K562 (cell line): ENCODE results near the gene IGIP. TPM values are rescaled to one million over a fixed set of nuclear protein-coding genes. Genes with fewer than 3 reads are reported as not detected.

Experiments
- ATAC-seq: fragments of 200-7000 bp; cut with Tn5 transposase; 3 replicates; pipeline ENCODE4 v1.9.1; 2020; ENCODE audit warnings: moderate library complexity
- BruUV-seq: library from RNA; stranded (reverse); fragments of 400-500 nt; replicated peaks from 2 replicates; lab custom pipeline; 2021; lab: Mats Ljungman, UMichigan
- CTCF ChIA-PET: fragments of 300-600 bp; formaldehyde crosslinking; extraction: SDS; loops from one replicate; lab custom pipeline; 2021; ENCODE audit warnings: low intra/inter-chr PET ratio; lab: Yijun Ruan, JAX
- POLR2A ChIA-PET: fragments of 300-600, 350-650 bp; sonication (Branson Sonifier 250); formaldehyde crosslinking; extraction: SDS; loops from one replicate; lab custom pipeline; 2021; ENCODE audit warnings: antibody characterized with exemption, inconsistent platforms; lab: Yijun Ruan, JAX
- DNase-seq, 4 experiments: peaks; one replicate each; pipeline versions ENCODE4 v3.0.0 to v3.0.0-alpha.2; 2011 to 2018; ENCODE audit warnings: low spot score in 3 of 4, mixed read lengths in 3 of 4; ENCODE audit errors: extremely low read depth in 1 of 4
- FAIRE-seq: peaks from 2 replicates; lab custom pipeline; 2011; peaks lifted over from hg19 to GRCh38; lab: Jason Lieb, UNC
- H2AFZ ChIP-seq: 2 replicates; pipeline ENCODE4 v1.6.0; 2011; ENCODE audit warnings: low read depth, low read length, control low read depth, inconsistent platforms
- H3K27ac ChIP-seq: fragments of 200-600 bp; 3 replicates; pipeline ENCODE4 v1.8.0; 2011; ENCODE audit warnings: low read depth, mild to moderate bottlenecking, control low read depth, inconsistent platforms, low read length, moderate library complexity, mixed read lengths; ENCODE audit errors: extremely low read depth
- H3K27me3 ChIP-seq, 2 experiments: fragments of 300-600 bp in 1 of 2; 2 replicates in 1 of 2; 3 replicates in 1 of 2; pipeline versions ENCODE4 v1.6.0 to v1.8.0; 2011; ENCODE audit warnings: inconsistent platforms in 2 of 2, low read length in 2 of 2, mild to moderate bottlenecking in 1 of 2, mixed read lengths in 1 of 2, moderate library complexity in 1 of 2; ENCODE audit not compliant: control insufficient read depth in 2 of 2, insufficient read depth in 2 of 2
- H3K36me3 ChIP-seq: fragments of 300-600 bp; 3 replicates; pipeline ENCODE4 v1.8.0; 2011; ENCODE audit warnings: mild to moderate bottlenecking, low read length, inconsistent platforms; ENCODE audit not compliant: control insufficient read depth, insufficient read depth
- H3K4me1 ChIP-seq, 2 experiments: fragments of 200-600 bp in 1 of 2; replicated peaks in 1 of 2; 2 replicates in 1 of 2; 3 replicates in 1 of 2; pipeline versions ENCODE4 v1.5.1 to v1.8.0; 2011; ENCODE audit warnings: inconsistent platforms in 2 of 2, low read length in 2 of 2, mild to moderate bottlenecking in 1 of 2, mixed read lengths in 1 of 2, moderate library complexity in 1 of 2; ENCODE audit not compliant: control insufficient read depth in 2 of 2, insufficient read depth in 2 of 2
- H3K4me2 ChIP-seq: 2 replicates; pipeline ENCODE4 v1.6.1; 2011; ENCODE audit warnings: low read length, control low read depth, inconsistent platforms, mixed read lengths; ENCODE audit not compliant: insufficient read depth
- H3K4me3 ChIP-seq: fragments of 200-600 bp; sonication (generic), shearing (Covaris generic); 2 replicates; pipeline ENCODE4 v1.5.1; 2016; ENCODE audit warnings: control low read depth, inconsistent platforms
- H3K79me2 ChIP-seq: fragments of 200-600 bp; 3 replicates; pipeline ENCODE4 v1.8.0; 2011; ENCODE audit warnings: low read length, inconsistent platforms; ENCODE audit not compliant: control insufficient read depth, insufficient read depth
- H3K9ac ChIP-seq, 2 experiments: 2 replicates each; pipeline versions ENCODE4 v1.6.0 to v1.6.1; 2011; ENCODE audit warnings: low read depth in 2 of 2, low read length in 2 of 2, control low read depth in 1 of 2, inconsistent platforms in 1 of 2, mild to moderate bottlenecking in 1 of 2, mixed read lengths in 1 of 2; ENCODE audit not compliant: insufficient read depth in 1 of 2
- H3K9me1 ChIP-seq: one replicate; pipeline ENCODE4 v1.6.0; 2011; ENCODE audit warnings: inconsistent platforms, mild to moderate bottlenecking, low read length, moderate library complexity; ENCODE audit not compliant: control insufficient read depth, insufficient read depth
- H3K9me3 ChIP-seq: replicated peaks from 2 replicates; pipeline ENCODE4 v1.5.1; 2011; ENCODE audit warnings: low read depth, low read length, inconsistent platforms; ENCODE audit not compliant: control insufficient read depth, insufficient read depth
- H4K20me1 ChIP-seq: replicated peaks from 2 replicates; pipeline ENCODE4 v1.6.1; 2011; ENCODE audit warnings: low read length, inconsistent platforms, mixed read lengths; ENCODE audit not compliant: control insufficient read depth, insufficient read depth
- CBX1 ChIP-seq: sonication (generic); IDR thresholded peaks from 2 replicates; pipeline ENCODE4 v1.6.1; 2016; ENCODE audit warnings: antibody characterized with exemption, low read depth, mild to moderate bottlenecking
- HLTF ChIP-seq: fragments of 450-650 bp; IDR thresholded peaks from 2 replicates; pipeline ENCODE4 v1.6.1; 2016
- NR2F6 ChIP-seq: fragments of 450-650 bp; formaldehyde crosslinking; IDR thresholded peaks from 2 replicates; pipeline ENCODE4 v1.4.0; 2020; ENCODE audit warnings: mild to moderate bottlenecking
- STAG1 ChIP-seq: sonication (generic); formaldehyde crosslinking; IDR thresholded peaks from 2 replicates; pipeline ENCODE4 v1.5.0; 2020; ENCODE audit warnings: missing genetic modification reagents, borderline replicate concordance
- U2AF2 ChIP-seq: fragments of 200-400 bp; formaldehyde crosslinking; optimal IDR thresholded peaks from 2 replicates; pipeline ENCODE3; 2017; ENCODE audit warnings: low read depth, mild to moderate bottlenecking, low read length
- ZNF133 ChIP-seq: fragments of 250-450 bp; sonication (Bioruptor Pico); IDR thresholded peaks from 2 replicates; pipeline ENCODE4 v1.4.0; 2020; ENCODE audit warnings: mild to moderate bottlenecking
- WGBS: fragments of 100-300 bp; shearing (Covaris generic); methylation state at CpG from one replicate; pipeline ENCODE4 v1.1.6; 2016; ENCODE audit warnings: low coverage, mixed read lengths; ENCODE audit not compliant: insufficient coverage; ENCODE audit errors: missing lambda C conversion rate; 5-methylcytosine and 5-hydroxymethylcytosine counted together
- in situ Hi-C: fragments of 300-500 bp; cut with MboI; formaldehyde crosslinking; loops from 4 replicates; pipeline ENCODE4 v1.15.0; 2018; ENCODE audit warnings: inconsistent platforms, mixed read lengths
- intact Hi-C: fragments of 100-400 bp; cut with micrococcal nuclease; formaldehyde crosslinking; loops from 2 replicates; pipeline ENCODE4 v1.14.2; 2022
- polyA plus RNA-seq, 8 experiments: library from polyadenylated mRNA; depleted of rRNA in 4 of 8; stranded (reverse) in 5 of 8; unstranded in 3 of 8; fragments of >200 nt; fragmentation: Nextera tagmentation in 2 of 8; fragmentation: Illumina TruSeq in 1 of 8; extraction: Ambion mirVana in 2 of 8; extraction: Trizol in 1 of 8; gene quantifications; 2 replicates each; pipeline versions ENCODE4 v1.2.1 to v1.2.3, GENCODE V29; 2011 to 2014; ENCODE audit warnings: inconsistent platforms in 1 of 8, missing spikeins in 1 of 8
- total RNA-seq, 7 experiments: library from RNA; depleted of rRNA in 6 of 7; stranded (reverse); fragments of >200 nt in 6 of 7; fragmentation: Illumina TruSeq in 2 of 7; extraction: Trizol in 2 of 7; gene quantifications; 2 replicates each; pipeline versions ENCODE4 v1.2.1 to v1.2.3, GENCODE V29; 2011 to 2021; ENCODE audit warnings: low replicate concordance in 1 of 7
- TF ChIP-seq, protein P1 (sequence below): sonication (generic); formaldehyde crosslinking; IDR thresholded peaks from 2 replicates; pipeline ENCODE4 v1.8.1; 2023; ENCODE audit warnings: mild to moderate bottlenecking, missing genetic modification reagents, moderate library complexity
- TF ChIP-seq, protein P2 (sequence below): fragments of 250-450 bp; sonication (Bioruptor Pico); IDR thresholded peaks from 2 replicates; pipeline ENCODE4 v1.8.0; 2021; ENCODE audit warnings: mild to moderate bottlenecking, moderate library complexity
- TF ChIP-seq, protein P3 (sequence below): fragments of 450-650 bp; IDR thresholded peaks from 2 replicates; pipeline ENCODE4 v1.6.1; 2018; ENCODE audit not compliant: partially characterized antibody
- TF ChIP-seq, protein P4 (sequence below): fragments of 250-450 bp; sonication (Bioruptor Pico); IDR thresholded peaks from 2 replicates; pipeline ENCODE4 v1.5.0; 2021

Gene IGIP
- total and polyA plus RNA-seq, 9 of the 15 experiments (the other 6 are each of a cell fraction or from before 2014, with no cell fraction given), result 0.52 to 1.6 (median 1.2) TPM

DNA sequence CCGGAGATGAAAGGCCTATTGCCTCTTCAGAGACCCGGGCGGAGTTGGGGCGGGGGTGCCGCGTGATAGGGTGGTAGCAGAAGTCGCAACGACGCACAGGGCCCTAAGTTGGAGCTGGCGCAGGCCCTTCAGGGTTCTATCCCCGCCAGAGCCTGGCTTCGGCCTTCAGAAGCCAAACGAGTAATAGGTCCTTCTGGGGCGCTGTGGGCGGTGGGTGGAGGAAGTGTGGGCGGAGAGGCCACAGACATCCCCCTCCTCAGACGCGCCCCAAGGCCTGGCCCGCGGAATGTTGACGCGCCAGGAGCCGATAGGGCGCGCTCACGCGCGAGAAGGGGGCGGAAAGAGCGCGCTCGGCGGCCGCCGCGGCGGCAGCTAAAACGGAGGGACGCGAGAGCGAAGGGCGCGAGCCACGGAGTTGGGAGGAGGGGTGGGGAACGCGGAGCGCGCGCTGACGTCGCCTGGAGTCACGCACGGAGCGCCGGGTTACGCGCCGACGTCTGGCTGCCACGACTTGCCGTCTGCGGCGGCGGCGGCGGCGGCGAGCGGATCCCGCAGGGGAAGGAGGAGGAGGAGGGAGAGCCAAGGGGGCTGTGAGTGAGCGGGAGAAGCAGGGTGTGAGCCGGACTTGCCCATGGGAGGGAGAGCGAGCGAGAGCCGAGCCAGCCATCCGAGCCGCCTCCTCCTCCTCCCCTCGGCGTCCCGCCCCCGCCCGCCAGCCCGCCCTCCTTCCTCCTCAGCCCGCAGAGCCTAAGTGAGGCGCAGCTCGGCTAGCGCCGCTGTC lies 18.2 kb upstream of the IGIP start:
- no peaks in the 10 kb centered on the region for H3K9me3 ChIP-seq
- H3K4me3 ChIP-seq, result peak overlapping the region; percentile 64
- whole genome bisulfite sequencing, result 2% methylated on average over 37 of the region's 88 CpGs
- POLR2A ChIA-PET, result interaction anchor here (0.6 to 1.8 kb wide), 13 partner anchors 10 to 614 kb away, joined by 3 to 7 read pairs (median 4); no protein-coding TSS in a partner anchor
- H3K4me1 ChIP-seq, result peaks cover 15 to 27% of the 10 kb centered on the region in 2 experiments
- peaks cover 45% of the 10 kb centered on the region for H3K79me2 ChIP-seq
- FAIRE-seq (no peak), ATAC-seq (peak; percentile 87), DNase-seq (peak; percentile 89 to 96 (median 90))
- H3K9ac ChIP-seq, result peak overlapping the region; percentile 79 to 92
- TSS peak; percentile 75 for BruUV-seq
- intact Hi-C loops (loop anchor here (2.0 kb wide), 1 partner anchor 49 kb away; no protein-coding TSS in a partner anchor), in situ Hi-C loops (no loop called here)
- CTCF ChIA-PET, result no interaction called here
- H3K4me2 ChIP-seq, result peak overlapping the region; percentile 89
- no peaks in the 10 kb centered on the region for H3K36me3 ChIP-seq
- no peaks in the 10 kb centered on the region for H3K27me3 ChIP-seq
- H3K9me1 ChIP-seq, result no peaks in the 10 kb centered on the region
- 0 out of 2 replicates have a peak, but pooled peaks cover 5% of the 10 kb centered on the region for H4K20me1 ChIP-seq
- H2AFZ ChIP-seq, result peak overlapping the region; percentile 93
- H3K27ac ChIP-seq, result peak overlapping the region; percentile 78
- TF ChIP-seq U2AF2 (no peak), ZNF133 (CRISPR knock-in tag) (no peak), NR2F6 (CRISPR knock-in tag) (no peak), HLTF (no peak), STAG1 (CRISPR knock-in tag) (no peak), CBX1 (no peak; the same call in 1 of the 2 replicates)
- TF ChIP-seq, protein P1, sequence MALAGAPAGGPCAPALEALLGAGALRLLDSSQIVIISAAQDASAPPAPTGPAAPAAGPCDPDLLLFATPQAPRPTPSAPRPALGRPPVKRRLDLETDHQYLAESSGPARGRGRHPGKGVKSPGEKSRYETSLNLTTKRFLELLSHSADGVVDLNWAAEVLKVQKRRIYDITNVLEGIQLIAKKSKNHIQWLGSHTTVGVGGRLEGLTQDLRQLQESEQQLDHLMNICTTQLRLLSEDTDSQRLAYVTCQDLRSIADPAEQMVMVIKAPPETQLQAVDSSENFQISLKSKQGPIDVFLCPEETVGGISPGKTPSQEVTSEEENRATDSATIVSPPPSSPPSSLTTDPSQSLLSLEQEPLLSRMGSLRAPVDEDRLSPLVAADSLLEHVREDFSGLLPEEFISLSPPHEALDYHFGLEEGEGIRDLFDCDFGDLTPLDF (CRISPR knock-in tag), result peak; percentile 69; the same call in 1 of the 2 replicates
- TF ChIP-seq, protein P2, sequence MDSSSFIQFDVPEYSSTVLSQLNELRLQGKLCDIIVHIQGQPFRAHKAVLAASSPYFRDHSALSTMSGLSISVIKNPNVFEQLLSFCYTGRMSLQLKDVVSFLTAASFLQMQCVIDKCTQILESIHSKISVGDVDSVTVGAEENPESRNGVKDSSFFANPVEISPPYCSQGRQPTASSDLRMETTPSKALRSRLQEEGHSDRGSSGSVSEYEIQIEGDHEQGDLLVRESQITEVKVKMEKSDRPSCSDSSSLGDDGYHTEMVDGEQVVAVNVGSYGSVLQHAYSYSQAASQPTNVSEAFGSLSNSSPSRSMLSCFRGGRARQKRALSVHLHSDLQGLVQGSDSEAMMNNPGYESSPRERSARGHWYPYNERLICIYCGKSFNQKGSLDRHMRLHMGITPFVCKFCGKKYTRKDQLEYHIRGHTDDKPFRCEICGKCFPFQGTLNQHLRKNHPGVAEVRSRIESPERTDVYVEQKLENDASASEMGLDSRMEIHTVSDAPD (CRISPR knock-in tag), result no peak
- TF ChIP-seq, protein P3, sequence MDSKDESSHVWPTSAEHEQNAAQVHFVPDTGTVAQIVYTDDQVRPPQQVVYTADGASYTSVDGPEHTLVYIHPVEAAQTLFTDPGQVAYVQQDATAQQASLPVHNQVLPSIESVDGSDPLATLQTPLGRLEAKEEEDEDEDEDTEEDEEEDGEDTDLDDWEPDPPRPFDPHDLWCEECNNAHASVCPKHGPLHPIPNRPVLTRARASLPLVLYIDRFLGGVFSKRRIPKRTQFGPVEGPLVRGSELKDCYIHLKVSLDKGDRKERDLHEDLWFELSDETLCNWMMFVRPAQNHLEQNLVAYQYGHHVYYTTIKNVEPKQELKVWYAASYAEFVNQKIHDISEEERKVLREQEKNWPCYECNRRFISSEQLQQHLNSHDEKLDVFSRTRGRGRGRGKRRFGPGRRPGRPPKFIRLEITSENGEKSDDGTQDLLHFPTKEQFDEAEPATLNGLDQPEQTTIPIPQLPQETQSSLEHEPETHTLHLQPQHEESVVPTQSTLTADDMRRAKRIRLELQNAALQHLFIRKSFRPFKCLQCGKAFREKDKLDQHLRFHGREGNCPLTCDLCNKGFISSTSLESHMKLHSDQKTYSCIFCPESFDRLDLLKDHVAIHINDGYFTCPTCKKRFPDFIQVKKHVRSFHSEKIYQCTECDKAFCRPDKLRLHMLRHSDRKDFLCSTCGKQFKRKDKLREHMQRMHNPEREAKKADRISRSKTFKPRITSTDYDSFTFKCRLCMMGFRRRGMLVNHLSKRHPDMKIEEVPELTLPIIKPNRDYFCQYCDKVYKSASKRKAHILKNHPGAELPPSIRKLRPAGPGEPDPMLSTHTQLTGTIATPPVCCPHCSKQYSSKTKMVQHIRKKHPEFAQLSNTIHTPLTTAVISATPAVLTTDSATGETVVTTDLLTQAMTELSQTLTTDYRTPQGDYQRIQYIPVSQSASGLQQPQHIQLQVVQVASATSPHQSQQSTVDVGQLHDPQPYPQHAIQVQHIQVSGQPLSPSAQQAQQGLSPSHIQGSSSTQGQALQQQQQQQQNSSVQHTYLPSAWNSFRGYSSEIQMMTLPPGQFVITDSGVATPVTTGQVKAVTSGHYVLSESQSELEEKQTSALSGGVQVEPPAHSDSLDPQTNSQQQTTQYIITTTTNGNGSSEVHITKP, result peak; percentile 42
- TF ChIP-seq, protein P4, sequence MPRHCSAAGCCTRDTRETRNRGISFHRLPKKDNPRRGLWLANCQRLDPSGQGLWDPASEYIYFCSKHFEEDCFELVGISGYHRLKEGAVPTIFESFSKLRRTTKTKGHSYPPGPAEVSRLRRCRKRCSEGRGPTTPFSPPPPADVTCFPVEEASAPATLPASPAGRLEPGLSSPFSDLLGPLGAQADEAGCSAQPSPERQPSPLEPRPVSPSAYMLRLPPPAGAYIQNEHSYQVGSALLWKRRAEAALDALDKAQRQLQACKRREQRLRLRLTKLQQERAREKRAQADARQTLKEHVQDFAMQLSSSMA, result no peak
